HepG2 (cell line): Measurements from ENCODE around the gene RANBP3. TPM values are rescaled to one million over a fixed set of nuclear protein-coding genes. Genes with fewer than 3 reads are reported as not detected.

ENCODE experiments used
- CHCHD3 ChIP-seq: sonication (generic); formaldehyde crosslinking; IDR thresholded peaks from 2 replicates; pipeline ENCODE4 v1.8.0; 2022; ENCODE audit warnings: mild to moderate bottlenecking, missing genetic modification reagents, moderate library complexity
- JUN ChIP-seq: sonication (generic); formaldehyde crosslinking; IDR thresholded peaks from 2 replicates; pipeline ENCODE4 v1.4.0; 2020; ENCODE audit warnings: mild to moderate bottlenecking, missing genetic modification reagents
- KAT8 ChIP-seq: IDR thresholded peaks from 2 replicates; pipeline ENCODE4 v1.6.1; 2016; ENCODE audit warnings: missing genetic modification reagents, missing compliant biosample characterization
- NRL ChIP-seq: sonication (generic); formaldehyde crosslinking; IDR thresholded peaks from 2 replicates; pipeline ENCODE4 v1.5.0; 2020; ENCODE audit warnings: missing genetic modification reagents, mild to moderate bottlenecking, moderate library complexity, borderline replicate concordance
- PHF21A ChIP-seq: sonication (generic); formaldehyde crosslinking; IDR thresholded peaks from 2 replicates; pipeline ENCODE4 v1.5.0; 2020; ENCODE audit warnings: mild to moderate bottlenecking, missing genetic modification reagents
- PLRG1 ChIP-seq: fragments of 450-650 bp; conservative IDR thresholded peaks from 2 replicates; pipeline ENCODE4 v1.6.1; 2016
- PPARG ChIP-seq: conservative IDR thresholded peaks from 2 replicates; pipeline ENCODE4 v1.6.1; 2016; ENCODE audit warnings: missing biosample characterization, missing genetic modification reagents
- RBFOX2 ChIP-seq: fragments of 200-400 bp; formaldehyde crosslinking; IDR thresholded peaks from 2 replicates; pipeline ENCODE4 v1.6.1; 2017; ENCODE audit warnings: low read depth, mild to moderate bottlenecking, low read length
- RFX3 ChIP-seq: IDR thresholded peaks from 2 replicates; pipeline ENCODE4 v1.6.1; 2016; ENCODE audit warnings: missing biosample characterization, missing genetic modification reagents
- SCMH1 ChIP-seq: sonication (generic); formaldehyde crosslinking; IDR thresholded peaks from 2 replicates; pipeline ENCODE4 v1.9.0; 2021; ENCODE audit warnings: missing genetic modification reagents, mild to moderate bottlenecking, borderline replicate concordance
- SP2 ChIP-seq: sonication (generic); formaldehyde crosslinking; IDR thresholded peaks from 2 replicates; pipeline ENCODE4 v1.5.1; 2020; ENCODE audit warnings: mild to moderate bottlenecking, missing genetic modification reagents
- YEATS2 ChIP-seq: sonication (generic); formaldehyde crosslinking; IDR thresholded peaks from 2 replicates; pipeline ENCODE4 v1.4.0; 2020; ENCODE audit warnings: missing genetic modification reagents, borderline replicate concordance
- ZFP36L1 ChIP-seq: sonication (generic); formaldehyde crosslinking; IDR thresholded peaks from 2 replicates; pipeline ENCODE4 v1.8.0; 2022; ENCODE audit warnings: mild to moderate bottlenecking, missing genetic modification reagents, moderate library complexity
- ZNF7 ChIP-seq: IDR thresholded peaks from 2 replicates; pipeline ENCODE4 v1.6.1; 2016; ENCODE audit warnings: missing biosample characterization, missing genetic modification reagents
- ZNF749 ChIP-seq: sonication (generic); formaldehyde crosslinking; IDR thresholded peaks from 2 replicates; pipeline ENCODE4 v1.8.0; 2022; ENCODE audit warnings: mild to moderate bottlenecking, missing genetic modification reagents, moderate library complexity, borderline replicate concordance
- ZNF766 ChIP-seq: sonication (generic); formaldehyde crosslinking; IDR thresholded peaks from 2 replicates; pipeline ENCODE4 v1.5.0; 2020; ENCODE audit warnings: missing genetic modification reagents, borderline replicate concordance
- ZSCAN30 ChIP-seq: sonication (generic); formaldehyde crosslinking; IDR thresholded peaks from 2 replicates; pipeline ENCODE4 v1.5.0; 2020; ENCODE audit warnings: mild to moderate bottlenecking, missing genetic modification reagents
- polyA plus RNA-seq, 8 experiments: library from polyadenylated mRNA; depleted of rRNA in 3 of 8; stranded (reverse) in 7 of 8; unstranded in 1 of 8; fragments of >200 nt; fragmentation: Illumina TruSeq in 4 of 8; extraction: Trizol in 4 of 8; gene quantifications; 2 replicates each; pipeline versions ENCODE4 v1.2.1 to v1.2.3, GENCODE V29; 2011 to 2016; ENCODE audit warnings: low read depth in 4 of 8, missing spikeins in 1 of 8, mixed read lengths in 1 of 8; ENCODE audit not compliant: insufficient read depth in 1 of 8
- total RNA-seq, 5 experiments: library from RNA; depleted of rRNA; stranded (reverse); fragments of >200 nt; fragmentation: Illumina TruSeq; extraction: Trizol; gene quantifications; 2 replicates each; pipeline ENCODE4 v1.2.3, GENCODE V29; 2016; ENCODE audit warnings: low read depth in 1 of 5
- TF ChIP-seq, protein P1 (sequence below): sonication (generic); formaldehyde crosslinking; IDR thresholded peaks from 2 replicates; pipeline ENCODE4 v1.4.0; 2020; ENCODE audit warnings: missing genetic modification reagents, borderline replicate concordance
- TF ChIP-seq, protein P2 (sequence below): sonication (generic); formaldehyde crosslinking; IDR thresholded peaks from 2 replicates; pipeline ENCODE4 v1.4.0; 2020; ENCODE audit warnings: mild to moderate bottlenecking, missing genetic modification reagents, borderline replicate concordance
- TF ChIP-seq, protein P3 (sequence below): sonication (generic); formaldehyde crosslinking; conservative IDR thresholded peaks from 2 replicates; pipeline ENCODE4 v1.8.0; 2022; ENCODE audit warnings: mild to moderate bottlenecking, moderate library complexity, missing genetic modification reagents
- TF ChIP-seq, protein P4 (sequence below): sonication (generic); formaldehyde crosslinking; IDR thresholded peaks from 2 replicates; pipeline ENCODE4 v1.4.0; 2020; ENCODE audit warnings: missing genetic modification reagents
- TF ChIP-seq, protein P5 (sequence below): IDR thresholded peaks from 2 replicates; pipeline ENCODE4 v1.6.1; 2012; ENCODE audit warnings: inconsistent platforms
- TF ChIP-seq, protein P6 (sequence below): IDR thresholded peaks from 2 replicates; pipeline ENCODE4 v1.6.1; 2016

Gene RANBP3
- total and polyA plus RNA-seq, 2 of the 13 experiments (the other 11 are each of a cell fraction or from before 2014, with no cell fraction given), result 39.5 to 149 TPM

DNA sequence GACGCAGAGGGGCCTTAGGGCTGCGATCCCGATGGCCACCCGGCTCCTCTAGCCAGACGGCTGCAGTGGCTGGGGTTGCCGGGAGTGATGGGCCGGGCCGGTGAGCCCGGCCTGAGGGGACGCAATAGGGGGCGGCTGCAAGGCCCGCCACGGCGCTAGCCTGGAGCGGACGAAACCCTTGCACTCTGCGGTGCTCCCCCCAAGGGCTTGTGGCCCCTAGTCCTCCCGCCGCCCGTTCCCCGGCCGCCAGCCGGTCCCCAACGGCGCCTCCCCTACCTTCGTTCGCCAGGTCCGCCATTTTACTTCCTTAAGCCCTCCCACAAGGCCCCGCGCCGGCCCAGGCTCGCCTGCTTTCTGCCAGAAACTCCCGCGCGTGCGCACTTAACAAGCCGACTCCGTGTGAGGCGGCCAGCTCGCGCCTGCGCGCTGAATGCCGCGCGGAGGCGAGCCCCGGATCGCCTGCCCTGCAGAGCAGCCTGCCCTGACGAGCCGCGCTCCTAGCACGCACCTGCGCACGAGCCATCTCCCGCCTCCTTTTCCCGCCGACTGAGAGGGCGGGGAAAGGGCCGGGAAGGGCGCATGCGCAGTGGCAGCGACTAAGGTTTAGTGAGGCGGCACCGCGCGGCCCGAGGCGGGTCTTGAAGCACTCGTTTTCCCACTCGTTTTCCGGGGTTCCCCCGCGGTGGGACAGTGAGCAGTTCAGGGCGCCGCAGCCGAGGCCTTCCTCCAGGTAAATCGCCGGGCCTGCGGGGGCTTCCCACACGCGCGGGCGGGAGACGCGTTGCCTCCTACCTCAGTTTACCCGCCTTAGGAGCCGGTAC, at the start of gene RANBP3 (continued):
- TF ChIP-seq, protein P1, sequence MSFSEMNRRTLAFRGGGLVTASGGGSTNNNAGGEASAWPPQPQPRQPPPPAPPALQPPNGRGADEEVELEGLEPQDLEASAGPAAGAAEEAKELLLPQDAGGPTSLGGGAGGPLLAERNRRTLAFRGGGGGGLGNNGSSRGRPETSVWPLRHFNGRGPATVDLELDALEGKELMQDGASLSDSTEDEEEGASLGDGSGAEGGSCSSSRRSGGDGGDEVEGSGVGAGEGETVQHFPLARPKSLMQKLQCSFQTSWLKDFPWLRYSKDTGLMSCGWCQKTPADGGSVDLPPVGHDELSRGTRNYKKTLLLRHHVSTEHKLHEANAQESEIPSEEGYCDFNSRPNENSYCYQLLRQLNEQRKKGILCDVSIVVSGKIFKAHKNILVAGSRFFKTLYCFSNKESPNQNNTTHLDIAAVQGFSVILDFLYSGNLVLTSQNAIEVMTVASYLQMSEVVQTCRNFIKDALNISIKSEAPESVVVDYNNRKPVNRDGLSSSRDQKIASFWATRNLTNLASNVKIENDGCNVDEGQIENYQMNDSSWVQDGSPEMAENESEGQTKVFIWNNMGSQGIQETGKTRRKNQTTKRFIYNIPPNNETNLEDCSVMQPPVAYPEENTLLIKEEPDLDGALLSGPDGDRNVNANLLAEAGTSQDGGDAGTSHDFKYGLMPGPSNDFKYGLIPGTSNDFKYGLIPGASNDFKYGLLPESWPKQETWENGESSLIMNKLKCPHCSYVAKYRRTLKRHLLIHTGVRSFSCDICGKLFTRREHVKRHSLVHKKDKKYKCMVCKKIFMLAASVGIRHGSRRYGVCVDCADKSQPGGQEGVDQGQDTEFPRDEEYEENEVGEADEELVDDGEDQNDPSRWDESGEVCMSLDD (CRISPR knock-in tag), result peak; percentile 98
- TF ChIP-seq ZNF749 (CRISPR knock-in tag) (peak; percentile 100), NRL (CRISPR knock-in tag) (peak; percentile 100), YEATS2 (CRISPR knock-in tag) (peak; percentile 96), PHF21A (peak; percentile 78; the same call in 1 of the 2 replicates), PLRG1 (no peak), ZFP36L1 (CRISPR knock-in tag) (peak; percentile 100), ZSCAN30 (peak; percentile 99), PPARG (peak; percentile 96), SCMH1 (CRISPR knock-in tag) (no peak), RFX3 (CRISPR knock-in tag) (no peak), ZNF7 (peak; percentile 71; the same call in 1 of the 2 replicates), JUN (CRISPR knock-in tag) (peak; percentile 98), ZNF766 (CRISPR knock-in tag) (peak; percentile 100), SP2 (peak; percentile 80), CHCHD3 (CRISPR knock-in tag) (peak; percentile 98), RBFOX2 (peak; percentile 93), KAT8 (CRISPR knock-in tag) (peak; percentile 94)
- TF ChIP-seq, protein P2, sequence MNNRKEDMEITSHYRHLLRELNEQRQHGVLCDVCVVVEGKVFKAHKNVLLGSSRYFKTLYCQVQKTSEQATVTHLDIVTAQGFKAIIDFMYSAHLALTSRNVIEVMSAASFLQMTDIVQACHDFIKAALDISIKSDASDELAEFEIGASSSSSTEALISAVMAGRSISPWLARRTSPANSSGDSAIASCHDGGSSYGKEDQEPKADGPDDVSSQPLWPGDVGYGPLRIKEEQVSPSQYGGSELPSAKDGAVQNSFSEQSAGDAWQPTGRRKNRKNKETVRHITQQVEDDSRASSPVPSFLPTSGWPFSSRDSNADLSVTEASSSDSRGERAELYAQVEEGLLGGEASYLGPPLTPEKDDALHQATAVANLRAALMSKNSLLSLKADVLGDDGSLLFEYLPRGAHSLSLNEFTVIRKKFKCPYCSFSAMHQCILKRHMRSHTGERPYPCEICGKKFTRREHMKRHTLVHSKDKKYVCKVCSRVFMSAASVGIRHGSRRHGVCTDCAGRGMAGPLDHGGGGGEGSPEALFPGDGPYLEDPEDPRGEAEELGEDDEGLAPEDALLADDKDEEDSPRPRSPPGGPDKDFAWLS (CRISPR knock-in tag), result peak; percentile 58; the same call in 1 of the 2 replicates
- TF ChIP-seq, protein P3, sequence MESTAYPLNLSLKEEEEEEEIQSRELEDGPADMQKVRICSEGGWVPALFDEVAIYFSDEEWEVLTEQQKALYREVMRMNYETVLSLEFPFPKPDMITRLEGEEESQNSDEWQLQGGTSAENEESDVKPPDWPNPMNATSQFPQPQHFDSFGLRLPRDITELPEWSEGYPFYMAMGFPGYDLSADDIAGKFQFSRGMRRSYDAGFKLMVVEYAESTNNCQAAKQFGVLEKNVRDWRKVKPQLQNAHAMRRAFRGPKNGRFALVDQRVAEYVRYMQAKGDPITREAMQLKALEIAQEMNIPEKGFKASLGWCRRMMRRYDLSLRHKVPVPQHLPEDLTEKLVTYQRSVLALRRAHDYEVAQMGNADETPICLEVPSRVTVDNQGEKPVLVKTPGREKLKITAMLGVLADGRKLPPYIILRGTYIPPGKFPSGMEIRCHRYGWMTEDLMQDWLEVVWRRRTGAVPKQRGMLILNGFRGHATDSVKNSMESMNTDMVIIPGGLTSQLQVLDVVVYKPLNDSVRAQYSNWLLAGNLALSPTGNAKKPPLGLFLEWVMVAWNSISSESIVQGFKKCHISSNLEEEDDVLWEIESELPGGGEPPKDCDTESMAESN, result peak; percentile 98; the same call in 1 of the 2 replicates
- TF ChIP-seq, protein P4, sequence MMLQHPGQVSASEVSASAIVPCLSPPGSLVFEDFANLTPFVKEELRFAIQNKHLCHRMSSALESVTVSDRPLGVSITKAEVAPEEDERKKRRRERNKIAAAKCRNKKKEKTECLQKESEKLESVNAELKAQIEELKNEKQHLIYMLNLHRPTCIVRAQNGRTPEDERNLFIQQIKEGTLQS, result peak; percentile 82
- TF ChIP-seq, protein P5, sequence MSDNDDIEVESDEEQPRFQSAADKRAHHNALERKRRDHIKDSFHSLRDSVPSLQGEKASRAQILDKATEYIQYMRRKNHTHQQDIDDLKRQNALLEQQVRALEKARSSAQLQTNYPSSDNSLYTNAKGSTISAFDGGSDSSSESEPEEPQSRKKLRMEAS, result peak; percentile 100
- TF ChIP-seq, protein P6, sequence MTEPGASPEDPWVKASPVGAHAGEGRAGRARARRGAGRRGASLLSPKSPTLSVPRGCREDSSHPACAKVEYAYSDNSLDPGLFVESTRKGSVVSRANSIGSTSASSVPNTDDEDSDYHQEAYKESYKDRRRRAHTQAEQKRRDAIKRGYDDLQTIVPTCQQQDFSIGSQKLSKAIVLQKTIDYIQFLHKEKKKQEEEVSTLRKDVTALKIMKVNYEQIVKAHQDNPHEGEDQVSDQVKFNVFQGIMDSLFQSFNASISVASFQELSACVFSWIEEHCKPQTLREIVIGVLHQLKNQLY, result peak; percentile 97
